Hematopoietic multipotent progenitor cell treated with erythropoietin and hydrocortisone succinate and interleukin-3 and kit ligand, for 15 days (in vitro differentiated cells): ENCODE data around the gene ALG9.

ENCODE experiments used
- DNase-seq: peaks from one replicate; pipeline ENCODE4 v3.0.0-alpha.2; 2015; ENCODE audit warnings: low spot score

ALG9 gene

DNA sequence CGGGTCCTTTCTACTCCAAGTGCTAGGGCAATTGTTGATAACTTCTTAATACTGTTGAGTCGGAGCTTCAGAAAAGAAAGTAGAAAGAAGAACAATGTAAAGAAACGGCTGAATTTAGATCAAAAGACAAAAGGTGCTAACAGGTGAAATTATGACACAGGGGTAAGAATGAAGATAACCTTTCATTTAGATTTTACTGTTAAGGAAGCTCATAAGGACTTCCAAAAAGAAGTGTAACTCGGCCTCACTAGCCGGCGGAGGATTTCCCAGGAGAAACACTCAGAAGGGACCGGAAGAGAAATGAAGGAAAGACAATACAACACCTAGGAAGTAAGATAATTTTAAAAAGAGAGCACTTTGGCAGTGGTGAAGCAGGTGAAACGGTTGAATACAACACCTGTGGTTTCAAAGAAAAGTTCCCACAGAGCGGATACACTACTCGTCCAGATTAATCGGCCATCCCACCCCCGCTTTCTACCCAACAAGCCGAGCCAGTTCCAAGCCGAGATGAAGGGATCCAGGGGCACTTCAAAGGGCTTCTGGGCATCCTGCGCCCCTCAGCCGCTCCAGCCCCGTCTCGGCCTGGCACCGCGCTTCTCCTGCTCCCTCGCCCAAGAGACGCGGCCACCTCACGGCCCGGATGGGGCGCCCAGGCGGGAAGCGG, 105.9 kb downstream of the ALG9 start:
- DNase-seq, result peak; percentile 14

DNA sequence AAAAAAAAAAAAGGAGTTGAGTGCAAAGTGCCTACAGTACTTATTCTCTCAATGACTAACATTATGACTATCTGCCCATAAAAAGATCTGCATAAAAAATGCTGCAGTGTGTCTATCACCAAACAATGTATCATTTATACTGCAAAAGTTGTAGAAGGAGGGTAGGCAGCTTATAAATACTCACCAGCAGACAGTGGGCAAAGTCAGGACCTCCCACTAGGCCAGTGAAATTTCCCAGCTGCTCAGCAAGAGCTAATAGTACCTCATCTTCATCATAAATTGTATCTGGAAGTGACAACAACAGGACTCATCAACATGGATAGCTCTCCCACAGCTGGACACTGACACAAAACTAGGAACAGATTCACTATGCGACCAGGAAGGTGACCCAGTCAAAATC, 106.8 kb downstream of the ALG9 start:
- no peak for DNase-seq

DNA sequence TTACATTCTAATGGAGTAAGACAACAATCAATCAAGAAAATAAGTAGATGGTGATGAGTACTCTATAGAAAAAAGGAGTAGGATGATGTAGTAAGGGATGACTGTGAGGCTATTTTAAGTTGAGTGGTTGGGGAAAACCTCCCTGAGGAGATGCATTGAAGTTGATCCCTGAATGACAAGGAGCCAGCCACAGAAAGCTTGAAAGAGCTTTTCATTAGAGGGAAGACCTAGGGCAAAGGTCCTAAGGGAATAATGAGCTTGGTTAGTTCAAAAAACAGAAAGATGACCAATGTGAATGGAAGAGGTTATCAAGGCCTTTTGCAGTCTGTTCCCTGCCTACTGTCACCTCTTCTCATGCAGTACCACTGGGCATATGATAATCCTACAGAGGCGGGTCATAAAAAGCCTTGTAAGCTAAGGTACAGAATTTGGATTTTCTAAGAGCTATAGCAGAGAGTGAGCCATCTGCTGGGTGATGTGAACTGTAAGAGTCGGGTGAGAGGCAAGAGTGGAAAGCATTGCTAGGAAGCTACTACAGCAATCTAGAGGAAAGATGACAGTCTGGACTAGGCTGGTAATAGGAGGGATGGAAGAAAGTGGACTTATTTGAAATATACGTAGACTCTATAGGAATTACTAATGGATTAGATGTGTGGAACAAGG, 108.3 kb downstream of the ALG9 start:
- no peak for DNase-seq

DNA sequence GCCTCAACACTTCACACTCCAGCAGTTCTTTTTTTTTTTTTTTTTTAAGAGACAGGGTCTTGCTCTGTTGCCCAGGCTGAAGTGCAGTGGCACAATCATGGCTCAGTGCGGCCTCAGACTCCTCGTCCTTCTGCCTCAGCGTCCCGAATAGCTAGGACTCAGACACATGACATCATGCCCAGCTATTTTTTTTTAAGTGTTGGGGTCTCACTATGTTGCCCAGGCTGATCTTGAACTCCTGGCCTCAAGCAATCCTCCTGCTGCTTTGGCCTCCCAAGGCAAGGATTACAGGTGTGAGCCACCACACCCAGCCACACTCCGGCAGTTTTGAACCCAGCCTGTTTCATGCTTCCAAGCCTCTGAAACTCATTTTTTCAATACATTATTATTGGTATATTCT, 108.9 kb downstream of the ALG9 start:
- no peak for DNase-seq

DNA sequence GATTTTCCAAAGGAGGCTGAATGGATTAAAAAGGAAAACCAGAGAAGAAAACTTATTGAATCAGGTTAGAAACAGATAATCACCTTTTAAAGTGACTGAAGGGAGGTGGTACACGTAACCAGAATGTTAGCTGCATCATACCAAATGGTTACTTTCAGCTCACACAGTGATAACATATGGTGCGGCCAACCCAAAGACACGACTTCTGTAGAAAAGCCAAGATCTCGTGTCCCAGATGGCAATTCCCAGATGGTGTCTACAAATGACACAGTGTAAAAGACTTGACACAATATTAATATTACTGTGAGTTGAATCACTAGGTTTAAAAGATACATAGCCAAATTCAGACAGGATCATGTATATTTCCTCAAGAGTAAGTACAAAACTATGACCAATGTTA, 110.3 kb downstream of the ALG9 start:
- DNase-seq, result no peak

DNA sequence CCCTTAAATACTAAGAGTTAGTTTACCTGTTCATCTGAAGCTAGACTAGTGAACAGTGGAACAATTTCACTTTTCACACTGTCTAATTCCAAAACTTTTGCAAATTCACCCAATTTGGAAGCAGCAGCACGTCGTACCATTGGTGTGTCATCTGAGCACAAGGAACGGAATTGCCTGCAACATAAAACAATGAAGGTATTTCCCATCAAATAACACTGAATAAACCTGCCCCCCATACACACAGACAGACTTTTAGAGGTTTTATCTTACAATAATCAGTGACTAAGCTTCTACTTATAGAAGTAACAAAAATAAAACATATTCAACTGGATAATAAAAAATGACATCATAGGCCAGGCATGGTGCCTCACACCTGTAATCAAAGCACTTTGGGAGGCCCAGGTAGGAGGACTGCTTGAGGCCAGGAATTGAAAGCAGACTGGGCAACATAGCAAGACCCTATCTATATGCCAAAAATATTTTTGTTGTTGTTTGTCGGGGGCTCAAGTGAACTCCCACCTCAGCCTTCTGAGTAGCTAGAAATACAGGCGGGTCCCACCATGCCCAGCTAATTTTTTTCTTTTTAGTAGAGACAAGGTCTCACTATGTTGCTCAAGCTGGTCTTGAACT, 111.5 kb downstream of the ALG9 start:
- DNase-seq, result no peak

DNA sequence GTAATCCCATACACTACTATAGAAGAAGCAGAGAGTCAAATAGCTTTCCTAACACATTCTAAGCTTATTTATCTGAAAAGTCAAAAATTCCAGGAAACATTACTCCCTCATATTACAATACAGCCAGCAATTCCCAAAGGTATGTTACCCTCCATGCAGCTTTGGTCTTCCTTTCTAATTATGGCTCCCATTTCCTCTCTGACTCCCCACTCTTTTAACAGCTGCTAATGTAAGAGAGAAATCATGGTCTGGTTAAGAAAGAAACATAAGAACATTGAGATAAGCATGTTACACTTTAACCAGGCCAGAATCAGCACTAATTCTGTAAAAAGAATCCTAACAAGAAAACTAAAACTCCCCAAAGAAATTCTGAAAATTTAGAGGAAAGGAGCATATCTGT, 112.0 kb downstream of the ALG9 start:
- no peak for DNase-seq

DNA sequence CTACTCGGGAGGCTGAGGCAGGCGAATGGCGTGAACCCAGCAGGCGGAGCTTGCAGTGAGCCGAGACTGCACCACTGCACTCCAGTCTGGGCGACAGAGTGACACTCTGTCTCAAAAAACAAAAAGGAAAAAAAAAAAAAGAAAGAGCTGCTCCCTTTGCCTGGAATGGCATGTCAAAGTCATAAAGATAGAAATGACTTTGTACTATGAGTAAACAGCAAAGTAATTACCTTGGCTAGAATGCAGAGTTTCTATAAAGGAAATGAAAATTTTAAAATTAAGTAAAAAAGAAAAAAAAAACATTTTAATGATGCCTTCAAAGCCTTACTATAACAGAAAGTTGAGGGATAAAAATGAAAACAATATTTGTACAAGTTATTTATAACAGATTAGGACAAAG, 115.3 kb downstream of the ALG9 start:
- DNase-seq, result no peak

DNA sequence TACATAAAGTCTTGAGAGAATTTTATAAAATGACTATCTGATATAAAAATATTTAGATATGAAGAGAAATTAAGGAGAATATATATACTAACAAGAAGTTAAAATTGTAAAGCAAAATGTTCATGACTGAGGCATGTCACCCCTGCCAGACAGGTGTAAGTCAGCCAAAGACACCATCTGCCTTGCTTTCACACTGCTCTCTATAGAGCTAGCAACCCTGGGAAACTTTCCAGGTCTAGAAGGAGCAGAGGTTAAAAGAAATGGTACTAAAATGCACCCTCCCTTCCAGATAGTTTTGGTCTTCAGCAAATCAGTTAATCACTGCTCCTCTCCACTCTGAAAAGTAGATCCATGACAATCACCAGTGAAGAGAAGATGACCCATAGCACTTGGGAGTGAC, 121.7 kb downstream of the ALG9 start:
- DNase-seq, result no peak

DNA sequence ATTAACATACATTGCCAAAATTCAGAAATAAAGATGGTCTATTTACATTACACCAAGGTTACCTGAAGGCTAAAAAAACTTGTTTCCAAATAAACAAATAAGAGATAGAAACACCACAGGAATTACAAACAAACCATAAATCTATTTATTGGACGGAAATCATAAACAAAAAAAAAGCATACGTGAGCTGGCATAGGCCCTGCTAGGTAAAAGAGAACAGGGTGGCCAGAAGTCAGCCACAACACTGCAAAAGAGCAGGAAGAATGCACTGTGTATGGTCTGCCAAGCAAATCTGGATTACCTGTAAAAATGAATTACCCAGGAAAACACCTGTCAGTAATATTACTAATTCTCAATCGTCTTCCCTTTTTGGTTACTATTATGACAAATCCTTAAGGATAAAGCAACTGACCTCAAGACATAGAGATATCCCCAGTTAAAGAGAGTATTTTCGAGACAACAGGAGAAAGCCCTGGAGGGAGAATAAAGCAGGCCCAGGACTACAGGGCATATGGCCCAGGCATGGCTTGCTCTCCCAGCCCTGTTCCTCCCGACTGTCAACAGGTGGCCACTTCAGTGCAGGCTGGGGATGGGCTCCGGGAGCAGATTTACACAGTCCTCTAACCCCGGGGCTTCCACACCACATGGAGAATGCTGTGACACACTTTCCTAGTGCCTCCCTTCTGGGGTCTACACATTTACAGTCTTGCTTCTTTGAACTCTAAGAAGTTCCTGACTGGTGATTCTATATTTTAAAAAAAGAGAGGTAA, 123.2 kb downstream of the ALG9 start:
- no peak for DNase-seq

DNA sequence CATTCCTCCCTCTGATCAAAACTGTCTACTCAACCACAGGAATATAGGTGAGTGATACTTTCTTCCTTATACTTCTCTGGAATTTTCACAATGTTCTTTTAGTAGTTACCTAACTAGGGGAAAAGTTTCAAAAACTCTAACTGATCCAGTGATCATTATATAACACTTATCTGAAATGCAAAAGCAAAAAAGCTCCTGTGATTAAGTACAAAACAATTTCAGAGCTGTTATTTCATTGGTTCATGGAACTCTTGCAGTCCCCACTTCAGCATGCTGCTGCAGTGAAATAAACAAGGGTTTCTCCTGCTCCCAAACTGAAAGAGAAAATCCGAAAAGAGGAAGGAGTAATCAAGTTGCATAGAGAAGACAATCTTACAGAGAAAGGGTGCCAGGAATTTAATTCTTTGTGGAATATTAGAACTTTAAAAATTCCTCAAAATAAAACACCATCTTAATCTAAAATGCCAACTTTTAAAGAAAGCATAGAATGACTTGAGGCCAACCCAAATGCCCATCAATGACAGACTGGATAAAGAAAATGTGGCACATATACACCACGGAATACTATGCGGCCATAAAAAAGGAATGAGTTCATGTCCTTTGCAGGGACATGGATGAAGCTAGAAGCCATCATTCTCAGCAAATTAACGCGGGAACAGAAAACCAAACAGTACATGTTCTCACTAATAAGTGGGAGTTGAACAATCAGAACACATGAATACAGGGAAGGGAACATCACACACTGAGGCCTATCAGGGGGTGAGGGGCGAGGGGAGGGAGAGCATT, 125.5 kb downstream of the ALG9 start:
- no peak for DNase-seq

DNA sequence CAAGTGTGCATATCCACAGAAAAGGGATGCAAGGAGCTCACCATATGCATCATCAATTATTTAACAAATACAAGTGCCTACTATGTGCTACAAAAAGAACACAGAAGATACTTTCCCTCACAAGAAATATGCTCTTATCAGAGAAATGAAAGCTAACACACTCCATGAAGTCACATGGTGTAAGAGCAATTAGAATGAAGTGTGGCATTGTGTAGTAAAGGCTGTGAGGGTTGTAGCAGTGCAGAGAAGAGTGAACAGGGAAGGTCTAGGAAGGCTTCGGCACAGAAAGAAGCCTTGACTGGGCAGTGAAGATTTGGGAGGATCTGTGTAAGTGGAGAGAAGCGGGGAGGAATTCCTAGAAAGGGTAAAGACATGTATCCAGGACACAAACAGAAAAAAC, 127.7 kb downstream of the ALG9 start:
- no peak for DNase-seq

DNA sequence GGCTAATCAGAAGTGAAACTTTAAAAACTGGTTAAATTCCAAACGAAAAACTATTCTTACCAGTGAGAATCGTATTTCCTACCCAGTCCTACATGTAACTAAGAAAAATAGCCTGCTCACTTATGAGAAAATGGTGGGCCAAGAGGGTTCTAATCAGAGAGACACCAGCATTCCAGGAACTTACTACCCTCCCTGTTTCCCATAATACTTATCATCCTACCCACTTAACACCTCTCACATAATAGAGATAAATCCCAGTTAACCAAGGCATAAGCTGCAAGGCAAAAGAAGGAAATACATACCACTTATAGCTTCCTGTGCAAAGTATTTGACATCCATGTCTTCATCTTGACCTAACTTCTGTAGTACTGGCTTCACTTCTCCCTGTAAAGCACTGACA, 129.6 kb downstream of the ALG9 start:
- peak; percentile 51 for DNase-seq

DNA sequence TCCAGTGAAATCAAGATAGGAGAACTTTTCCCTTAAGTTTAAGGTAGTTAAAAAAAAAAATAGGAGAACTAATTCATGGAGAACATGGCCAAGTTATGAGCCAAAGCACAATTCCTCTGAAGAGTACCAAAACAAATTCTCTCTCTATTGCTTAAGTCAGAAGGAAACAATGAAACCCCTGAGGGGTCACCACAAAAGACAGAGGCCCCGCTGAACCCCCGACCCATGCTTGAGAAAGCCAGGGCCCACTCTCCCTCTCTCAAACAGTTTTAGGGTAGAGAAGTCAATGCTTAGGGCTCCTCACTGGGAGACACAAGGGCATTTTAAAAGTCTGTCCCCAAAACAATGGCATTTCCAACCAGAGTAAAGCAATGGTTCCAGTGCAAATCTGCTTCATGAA, 132.1 kb downstream of the ALG9 start:
- DNase-seq, result no peak

DNA sequence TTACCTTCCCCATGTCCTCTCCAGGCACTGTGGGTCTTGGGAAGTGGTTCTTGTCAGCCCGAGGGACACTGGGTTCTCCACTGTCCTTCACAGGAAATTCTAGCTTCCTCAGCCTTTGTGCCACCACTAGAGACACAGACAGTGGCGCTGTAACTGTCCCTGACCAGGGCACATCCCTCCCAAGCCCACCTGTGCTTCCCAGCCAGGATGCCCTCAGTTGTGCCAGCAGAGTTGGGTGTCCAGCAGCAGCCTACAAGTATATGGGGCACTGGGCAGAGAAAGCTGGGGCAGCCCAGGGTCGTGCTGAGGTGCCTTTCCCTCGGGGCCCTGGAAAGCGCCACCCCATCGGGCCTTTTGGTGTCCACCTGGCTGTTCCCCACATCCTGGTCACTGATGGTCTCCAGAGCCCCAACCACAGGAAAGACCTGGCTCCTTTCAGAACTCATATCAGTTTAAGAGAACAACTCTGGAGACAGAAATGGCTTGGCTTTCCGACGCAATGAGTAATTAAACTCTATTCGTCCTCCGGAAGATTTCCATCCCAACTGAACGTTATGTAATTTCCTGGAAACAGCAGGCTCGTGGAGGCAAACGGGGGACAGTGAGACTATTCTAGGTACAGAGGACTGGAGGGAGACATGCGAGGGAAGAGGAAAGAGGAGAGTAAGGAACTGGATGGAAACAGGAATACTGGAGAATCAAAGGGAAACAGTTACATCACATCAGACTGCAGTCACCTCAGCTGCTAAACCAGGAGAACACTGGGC, 133.8 kb downstream of the ALG9 start:
- no peak for DNase-seq

DNA sequence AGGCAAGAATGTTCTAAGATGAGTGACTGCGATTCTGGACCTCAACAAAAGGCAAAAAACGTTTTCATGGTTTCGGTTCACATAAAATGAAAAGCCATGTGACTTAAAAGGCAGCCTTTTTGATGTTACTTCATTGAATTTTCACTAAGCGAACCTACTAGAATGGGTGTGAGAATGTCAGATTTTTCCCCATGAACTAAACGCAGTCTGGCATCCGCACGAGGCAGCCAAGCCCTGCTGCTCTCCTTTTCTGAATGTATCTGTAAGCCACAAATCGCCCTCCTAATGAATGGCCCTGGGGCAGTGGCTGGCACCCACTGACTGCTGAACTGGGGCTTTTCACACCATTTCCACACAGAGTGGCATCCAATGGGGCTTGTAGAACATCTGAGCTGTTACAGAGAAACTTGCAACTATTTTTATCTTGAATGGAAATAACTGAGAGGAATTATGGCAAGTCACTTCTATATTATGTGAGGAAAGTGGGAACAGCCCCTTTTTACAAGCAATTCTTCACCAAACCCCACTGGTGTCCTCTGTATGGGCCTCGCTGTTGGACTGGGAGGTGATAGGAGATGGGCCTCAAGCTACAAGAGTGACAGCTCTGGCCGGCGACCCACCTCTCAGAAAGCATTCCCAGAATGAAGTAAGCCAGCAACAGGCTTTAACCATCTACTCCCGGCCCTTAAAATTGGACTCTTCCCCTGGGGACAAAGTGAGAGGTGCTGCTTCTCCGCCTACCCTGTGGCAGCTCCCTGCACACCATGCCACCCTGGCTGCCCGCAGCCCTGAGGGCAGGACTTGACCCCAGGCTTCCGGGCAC, 134.5 kb downstream of the ALG9 start:
- no peak for DNase-seq
